Head of caudate nucleus (tissue), 42 donors: Measurements from ENCODE around the gene ADGRE1.

ENCODE experiments used
- DNase-seq, 42 donors: peaks; one replicate each; pipeline versions ENCODE4 v3.0.0 to v3.0.0-alpha.2; 2020 to 2021; ENCODE audit warnings: mixed read lengths in 7 of 42
- intact Hi-C: fragments of 100-400 bp; cut with DNase I; formaldehyde crosslinking; loops from one replicate; pipeline ENCODE4 v1.15.0; 2022

ADGRE1 gene

GRCh38 chr19:6873708-6874431, 13.5 kb upstream of the ADGRE1 start:
- intact Hi-C loops, result no loop called here
- DNase-seq, result no peak

GRCh38 chr19:6875218-6875617, 12.2 kb upstream of the ADGRE1 start:
- intact Hi-C loops, result no loop called here
- no peak for DNase-seq

DNA sequence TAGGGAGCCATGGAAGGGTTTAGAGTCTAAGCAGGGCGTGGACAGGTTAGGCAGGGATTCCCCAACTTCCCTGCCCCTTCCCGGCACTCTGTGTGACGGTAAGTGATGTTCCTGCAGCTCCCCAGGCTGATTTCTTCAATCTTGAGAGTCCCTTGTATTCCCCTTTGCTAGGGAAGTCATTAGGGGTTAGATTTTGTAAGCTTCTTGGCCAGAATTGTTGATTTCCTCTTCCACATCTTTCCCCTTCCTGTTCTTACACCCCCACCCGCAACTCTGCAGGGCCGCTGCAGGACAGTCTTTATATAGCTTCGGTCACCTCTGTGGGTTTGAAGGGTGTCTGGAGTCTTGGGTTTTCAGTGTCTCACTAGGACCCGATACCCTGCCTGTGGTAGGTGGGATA, 10.6 kb upstream of the ADGRE1 start:
- intact Hi-C loops, result no loop called here
- DNase-seq, result no peak

DNA sequence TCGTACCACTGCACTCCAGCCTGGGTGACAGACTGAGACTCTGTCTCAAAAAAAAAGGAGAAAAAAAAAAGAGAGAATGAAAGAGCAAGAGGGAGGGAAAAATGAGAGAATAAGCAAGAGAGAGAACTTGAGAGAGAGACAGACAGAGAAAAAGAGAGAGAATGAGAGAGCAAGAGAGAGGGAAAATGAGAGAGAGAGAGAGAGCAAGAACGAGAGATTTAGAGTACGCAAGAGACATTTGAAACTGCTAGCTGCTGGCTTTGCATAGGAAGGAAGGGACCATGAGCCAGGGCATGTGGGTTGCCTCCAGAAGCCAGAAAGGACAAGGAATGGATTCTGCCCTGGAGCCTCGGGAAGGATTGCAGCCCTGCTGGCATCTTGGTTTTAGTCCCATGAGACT, 9.6 kb upstream of the ADGRE1 start:
- no peak for DNase-seq
- intact Hi-C loops, result no loop called here

- DNase-seq, result no peak
- intact Hi-C loops, result no loop called here
Observed at GRCh38 chr19:6886277-6886897, 992 bp upstream of the ADGRE1 start.

- intact Hi-C loops, result no loop called here
- DNase-seq, result no peak
Observed at GRCh38 chr19:6888967-6889366, 1.6 kb downstream of the ADGRE1 start.

DNA sequence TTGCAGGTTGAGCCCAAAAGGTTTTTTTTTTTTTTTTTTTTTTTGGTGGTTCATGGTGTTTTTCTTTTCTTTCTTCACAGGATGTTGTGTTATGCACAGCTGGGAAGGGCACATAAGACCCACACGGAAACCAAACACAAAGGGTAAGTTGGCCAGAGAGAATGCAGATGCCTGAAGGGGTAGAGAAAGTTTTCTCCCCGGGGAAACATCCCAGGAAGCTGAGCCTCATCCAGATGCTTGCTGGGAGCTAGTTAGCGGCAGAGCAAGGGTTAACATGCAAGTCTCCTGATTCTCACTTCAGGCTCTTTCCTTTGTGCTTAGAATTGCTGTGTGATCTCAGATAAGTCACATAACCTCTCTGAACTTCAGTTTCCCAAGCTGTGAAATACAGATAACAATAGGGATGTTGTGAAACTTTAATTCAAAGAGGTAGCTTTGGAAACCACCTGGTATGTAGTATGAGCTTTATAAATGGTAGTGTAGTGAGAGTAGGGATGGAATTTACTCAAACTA, 3.1 kb downstream of the ADGRE1 start:
- no peak for DNase-seq
- intact Hi-C loops, result no loop called here

DNA sequence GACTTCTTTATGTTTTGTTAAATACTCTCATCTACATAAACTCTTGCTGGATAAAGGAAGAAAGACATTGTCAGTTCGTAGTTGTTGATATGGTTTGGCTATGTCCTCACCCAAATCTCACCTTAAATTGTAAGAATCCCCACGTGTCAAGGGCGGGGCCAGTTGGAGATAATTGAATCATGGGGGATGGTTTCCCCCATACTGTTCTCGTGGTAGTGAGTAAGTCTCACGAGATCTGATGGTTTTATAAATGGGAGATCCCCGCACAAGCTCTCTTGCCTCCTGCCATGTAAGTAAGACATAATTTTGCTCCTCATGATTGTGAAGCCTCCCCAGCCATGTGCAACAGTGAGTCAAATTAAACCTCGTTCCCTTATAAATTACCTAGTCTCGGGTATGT, 3.6 kb downstream of the ADGRE1 start:
- intact Hi-C loops, result no loop called here
- no peak for DNase-seq

GRCh38 chr19:6891761-6892385, 4.5 kb downstream of the ADGRE1 start:
- DNase-seq, result no peak
- intact Hi-C loops, result no loop called here

GRCh38 chr19:6894313-6894712, 6.9 kb downstream of the ADGRE1 start:
- DNase-seq, result no peak
- intact Hi-C loops, result no loop called here

DNA sequence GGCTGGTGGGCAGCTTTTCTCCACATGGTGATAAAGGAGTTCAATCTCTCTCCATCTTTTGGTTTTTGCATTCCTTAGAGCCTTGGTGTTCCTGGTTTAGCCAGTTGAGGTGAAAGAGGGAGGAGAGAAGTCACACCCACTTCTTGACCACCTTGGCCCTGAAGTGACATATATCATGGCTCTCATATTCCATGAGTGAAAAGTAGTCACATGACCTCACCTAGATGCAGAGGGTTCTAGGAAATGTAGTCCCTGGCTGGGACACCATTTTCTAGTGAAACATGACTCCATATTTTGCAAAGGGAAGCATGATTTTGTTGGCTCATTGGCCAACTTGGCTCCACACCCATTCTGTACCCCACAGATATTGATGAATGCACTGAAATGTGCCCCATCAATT, 16.1 kb downstream of the ADGRE1 start:
- no peak for DNase-seq
- intact Hi-C loops, result no loop called here

GRCh38 chr19:6906559-6907060, 19.2 kb downstream of the ADGRE1 start:
- intact Hi-C loops, result no loop called here
- no peak for DNase-seq

DNA sequence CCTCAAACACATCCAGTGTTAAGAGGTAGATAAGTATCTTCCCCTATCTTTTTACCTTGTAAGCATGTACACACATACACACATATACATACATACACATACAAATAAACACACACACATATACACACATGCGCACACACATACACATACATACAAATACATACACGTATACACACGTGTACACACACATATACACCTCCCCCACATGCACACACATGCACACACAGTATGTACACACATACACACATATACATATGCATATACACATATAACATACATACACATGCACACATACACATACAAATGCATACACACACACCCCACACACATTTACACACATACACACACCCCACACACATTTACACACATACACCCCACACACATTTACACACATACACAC, 24.1 kb downstream of the ADGRE1 start:
- no peak for DNase-seq
- intact Hi-C loops, result no loop called here

DNA sequence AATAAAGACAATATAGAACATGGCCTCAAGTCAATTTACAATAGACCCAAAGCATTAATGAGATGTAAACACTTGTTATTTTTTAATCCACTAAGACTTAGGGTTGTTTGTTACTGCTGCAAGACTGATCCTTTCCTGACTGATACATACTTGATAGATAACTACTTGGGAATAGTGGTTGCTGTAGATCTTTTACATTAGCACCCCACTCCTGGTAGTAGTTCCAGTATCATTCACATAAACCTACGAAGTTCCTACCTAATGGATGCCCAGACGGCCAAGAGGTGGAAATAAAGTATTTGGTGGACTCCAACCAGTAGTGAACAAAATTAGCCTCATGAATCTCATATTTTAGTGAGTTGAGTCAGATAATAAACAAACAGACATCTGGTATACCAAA, 26.9 kb downstream of the ADGRE1 start:
- DNase-seq, result no peak
- intact Hi-C loops, result no loop called here

DNA sequence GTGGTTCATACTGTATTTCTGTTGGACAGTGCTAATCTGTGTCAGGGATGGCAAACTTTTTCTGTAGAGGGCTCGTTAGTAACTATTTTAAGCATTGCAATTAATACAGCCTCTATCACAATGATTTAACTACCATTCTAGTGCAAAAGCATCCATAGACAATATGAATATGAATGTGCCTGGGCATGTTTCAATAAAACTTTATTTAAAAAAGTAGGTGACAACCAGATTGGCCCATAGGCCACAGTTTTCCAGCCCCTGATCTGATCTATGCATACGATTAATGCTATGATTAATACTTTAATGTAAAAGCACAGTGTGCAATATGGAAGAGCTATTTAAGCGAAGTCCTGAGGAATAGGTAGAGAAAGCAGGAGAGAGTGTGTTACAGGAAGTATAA, 29.6 kb downstream of the ADGRE1 start:
- DNase-seq, result no peak
- intact Hi-C loops, result no loop called here

DNA sequence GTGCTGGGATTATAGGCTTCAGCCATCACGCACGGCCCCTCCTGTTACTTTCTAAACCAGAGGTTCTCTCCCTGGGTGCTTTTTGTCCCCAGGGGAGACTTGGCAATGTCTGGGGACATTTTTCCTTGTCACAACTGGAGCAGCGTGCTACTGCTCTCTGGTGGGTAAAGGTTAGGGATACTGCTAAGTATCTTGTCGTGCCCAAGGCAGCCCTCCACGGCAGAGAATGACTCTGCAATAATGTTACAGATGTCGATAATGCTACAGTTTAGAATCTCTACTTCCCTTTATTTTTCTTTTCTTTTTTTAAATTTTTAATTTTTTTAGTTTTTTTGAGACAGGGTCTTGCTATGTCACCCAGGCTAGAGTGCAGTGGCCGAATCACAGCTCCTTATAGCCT, 38.0 kb downstream of the ADGRE1 start:
- intact Hi-C loops, result no loop called here
- no peak for DNase-seq

DNA sequence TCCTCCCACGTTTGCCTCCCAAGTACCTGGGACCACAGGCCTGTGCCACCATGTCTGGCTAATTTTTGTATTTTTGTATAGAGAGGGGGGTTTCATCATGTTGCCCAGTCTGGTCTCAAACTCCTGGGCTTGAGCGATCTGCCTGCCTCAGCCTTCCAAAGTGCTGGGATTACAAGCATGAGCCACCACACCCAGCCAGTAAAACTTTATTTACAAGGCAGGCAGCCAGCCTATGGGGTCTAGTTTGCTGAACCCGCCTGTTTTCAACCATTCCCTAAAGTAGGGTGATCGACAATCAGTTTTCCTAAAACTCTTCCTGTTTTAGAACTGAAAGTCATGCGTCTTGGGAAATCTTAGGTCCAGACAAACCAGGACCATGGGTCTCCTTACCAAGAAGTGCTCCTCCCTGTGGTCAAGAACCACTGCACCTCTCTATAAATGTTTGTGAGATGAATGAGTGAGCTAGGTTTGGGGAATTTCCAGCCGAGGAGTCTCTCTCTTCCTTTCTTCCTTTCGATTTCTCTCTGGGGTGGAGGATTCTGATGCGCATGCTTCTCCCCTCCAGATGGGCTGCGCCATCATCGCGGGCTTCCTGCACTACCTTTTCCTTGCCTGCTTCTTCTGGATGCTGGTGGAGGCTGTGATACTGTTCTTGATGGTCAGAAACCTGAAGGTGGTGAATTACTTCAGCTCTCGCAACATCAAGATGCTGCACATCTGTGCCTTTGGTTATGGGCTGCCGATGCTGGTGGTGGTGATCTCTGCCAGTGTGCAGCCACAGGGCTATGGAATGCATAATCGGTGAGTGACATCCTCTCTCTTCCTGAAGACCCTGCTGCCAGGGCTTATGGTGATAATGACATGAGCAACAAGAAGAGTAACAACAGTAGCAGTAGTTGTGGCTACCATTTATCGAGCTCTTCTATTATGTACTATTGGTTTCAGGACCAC, 38.7 kb downstream of the ADGRE1 start:
- intact Hi-C loops, result no loop called here
- DNase-seq, result no peak

- intact Hi-C loops, result no loop called here
- no peak for DNase-seq
Observed at GRCh38 chr19:6930190-6930589, 42.8 kb downstream of the ADGRE1 start.

DNA sequence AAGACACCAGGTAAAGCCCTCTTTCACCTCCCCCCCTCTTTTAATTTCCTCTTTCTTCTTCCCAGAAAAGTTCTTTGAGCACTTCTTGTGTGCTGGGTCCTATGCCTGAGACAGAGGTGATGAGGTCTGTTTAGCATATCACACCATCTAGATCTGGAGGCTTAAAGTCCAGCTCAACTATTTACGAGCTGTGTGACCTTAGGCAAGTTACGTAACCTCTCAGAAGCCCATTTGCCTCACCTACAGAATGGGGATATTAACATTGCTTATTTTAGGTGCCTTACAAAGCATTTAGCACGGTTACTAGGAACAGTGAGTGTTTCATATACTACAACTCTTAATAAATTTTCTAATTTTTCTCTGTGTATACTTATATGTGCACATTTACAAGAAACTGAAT, 47.7 kb downstream of the ADGRE1 start:
- intact Hi-C loops, result no loop called here
- no peak for DNase-seq
